Measurements from ENCODE around the gene OBSCN. TPM values are rescaled to one million over a fixed set of nuclear protein-coding genes. Genes with fewer than 3 reads are reported as not detected.

Gene OBSCN
- total and polyA plus RNA-seq, 11 donors, result 155 to 524 (median 354) TPM

GRCh38 chr1:228371741-228372182, 163.9 kb downstream of the OBSCN start:
- Histone ChIP-seq H3K4me1 (peaks cover 8 to 88% (median 44%) of the 10 kb centered on the region in 12 donors), H3K27ac (peak overlapping the region; percentile 36 to 97 (median 91)), H3K9me3 (no peaks in the 10 kb centered on the region), H3K27me3 (no peaks in the 10 kb centered on the region), H3K36me3 (peaks cover 0 to 13% (median 0%) of the 10 kb centered on the region in 9 donors), H3K4me3 (peak overlapping the region in 3 of 12 donors; percentile 2 to 45 (median 9))
- no peak for TF ChIP-seq CTCF (IDR thresholded peaks at IDR 0.05)
- no peak for TF ChIP-seq POLR2A (IDR thresholded peaks at IDR 0.05)
- no peak for ATAC-seq
- intact Hi-C loops (cut with DNase I), result loop anchor here in 1 of 10 donors (10.0 kb wide), 1 partner anchor 237 kb away; no protein-coding TSS in a partner anchor
- no peak for DNase-seq
- 45 to 60% (median 53%) methylated on average over 1 to 4 of the region's 4 CpGs for WGBS, 4 donors

DNA sequence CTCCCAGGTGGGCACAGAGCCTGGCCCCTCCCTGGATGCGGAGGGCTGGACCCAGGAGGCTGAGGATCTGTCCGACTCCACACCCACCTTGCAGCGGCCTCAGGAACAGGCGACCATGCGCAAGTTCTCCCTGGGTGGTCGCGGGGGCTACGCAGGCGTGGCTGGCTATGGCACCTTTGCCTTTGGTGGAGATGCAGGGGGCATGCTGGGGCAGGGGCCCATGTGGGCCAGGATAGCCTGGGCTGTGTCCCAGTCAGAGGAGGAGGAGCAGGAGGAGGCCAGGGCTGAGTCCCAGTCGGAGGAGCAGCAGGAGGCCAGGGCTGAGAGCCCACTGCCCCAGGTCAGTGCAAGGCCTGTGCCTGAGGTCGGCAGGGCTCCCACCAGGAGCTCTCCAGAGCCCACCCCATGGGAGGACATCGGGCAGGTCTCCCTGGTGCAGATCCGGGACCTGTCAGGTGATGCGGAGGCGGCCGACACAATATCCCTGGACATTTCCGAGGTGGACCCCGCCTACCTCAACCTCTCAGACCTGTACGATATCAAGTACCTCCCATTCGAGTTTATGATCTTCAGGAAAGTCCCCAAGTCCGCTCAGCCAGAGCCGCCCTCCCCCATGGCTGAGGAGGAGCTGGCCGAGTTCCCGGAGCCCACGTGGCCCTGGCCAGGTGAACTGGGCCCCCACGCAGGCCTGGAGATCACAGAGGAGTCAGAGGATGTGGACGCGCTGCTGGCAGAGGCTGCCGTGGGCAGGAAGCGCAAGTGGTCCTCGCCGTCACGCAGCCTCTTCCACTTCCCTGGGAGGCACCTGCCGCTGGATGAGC, 164.5 kb downstream of the OBSCN start:
- H3K27ac ChIP-seq, result peak overlapping the region; percentile 36 to 97 (median 91)

DNA sequence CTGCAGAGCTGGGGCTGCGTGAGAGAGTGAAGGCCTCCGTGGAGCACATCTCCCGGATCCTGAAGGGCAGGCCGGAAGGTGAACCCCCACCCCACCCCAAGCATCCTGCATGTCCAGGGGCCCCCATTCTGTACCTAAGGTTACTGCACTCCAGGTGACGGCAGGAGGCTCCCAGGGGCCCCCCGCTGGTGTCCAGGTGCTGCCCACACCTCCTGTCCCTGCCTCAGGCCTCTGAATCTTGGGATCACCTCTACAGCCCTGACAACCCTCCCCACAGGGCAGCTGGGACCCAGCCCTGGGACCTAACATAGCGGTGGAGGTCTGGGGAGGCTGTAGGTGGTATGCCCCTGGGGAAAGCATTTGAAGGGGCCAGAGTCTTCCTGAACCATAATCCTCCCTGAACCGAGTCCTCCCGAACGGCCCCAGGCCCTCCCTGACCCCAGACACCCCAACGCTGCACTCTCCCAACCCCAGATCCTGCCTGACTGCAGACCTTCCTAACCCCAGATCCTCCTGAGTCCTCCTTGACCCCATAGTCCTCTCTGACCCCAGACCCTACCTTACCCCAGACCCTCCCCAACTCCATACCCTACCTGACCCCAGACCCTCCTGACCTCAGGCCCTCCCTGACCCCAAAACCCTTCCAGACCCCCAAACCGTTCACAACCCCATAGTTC, 165.3 kb downstream of the OBSCN start:
- no peaks in the 10 kb centered on the region for H3K9me3 ChIP-seq
- H3K4me1 ChIP-seq, result peaks cover 10 to 82% (median 35%) of the 10 kb centered on the region in 12 donors
- intact Hi-C loops (cut with DNase I), result loop anchor here in 1 of 10 donors (10.0 kb wide), 1 partner anchor 238 kb away; no protein-coding TSS in a partner anchor
- DNase-seq, result peak in 1 of 5 donors; percentile 27
- TF ChIP-seq POLR2A (IDR thresholded peaks at IDR 0.05), result no peak
- no peak for TF ChIP-seq CTCF (IDR thresholded peaks at IDR 0.05)
- WGBS, 4 donors, result 59 to 81% (median 70%) methylated on average over 6 to 12 of the region's 12 CpGs
- no peaks in the 10 kb centered on the region for H3K27me3 ChIP-seq
- no peak for ATAC-seq
- peak overlapping the region; percentile 36 to 97 (median 91) for H3K27ac ChIP-seq
- peaks cover 0 to 13% (median 0%) of the 10 kb centered on the region in 9 donors for H3K36me3 ChIP-seq
- H3K4me3 ChIP-seq, result no peak overlapping the region

More for the DNA sequence above, 164.5 kb downstream of the OBSCN start:
- 42 to 69% (median 44%) methylated on average over 18 to 34 of the region's 34 CpGs for WGBS, 4 donors
- no peaks in the 10 kb centered on the region for H3K27me3 ChIP-seq
- intact Hi-C loops (cut with DNase I), result loop anchor here in 1 of 10 donors (10.0 kb wide), 1 partner anchor 238 kb away; no protein-coding TSS in a partner anchor
- TF ChIP-seq CTCF (IDR thresholded peaks at IDR 0.05) (no peak), POLR2A (IDR thresholded peaks at IDR 0.05) (no peak)
- peaks cover 8 to 82% (median 40%) of the 10 kb centered on the region in 12 donors for H3K4me1 ChIP-seq
- ATAC-seq (no peak), DNase-seq (peak in 4 of 5 donors; percentile 35 to 72 (median 40))
- H3K4me3 ChIP-seq, result peak overlapping the region in 2 of 12 donors; percentile 2 to 45
- no peaks in the 10 kb centered on the region for H3K9me3 ChIP-seq
- H3K36me3 ChIP-seq, result peaks cover 0 to 13% (median 0%) of the 10 kb centered on the region in 9 donors

Data from heart left ventricle (tissue), 16 donors.